Colonic mucosa (tissue), 4 donors: ENCODE data around the gene TUBB2B. TPM values are rescaled to one million over a fixed set of nuclear protein-coding genes. Genes with fewer than 3 reads are reported as not detected.
"Not testable (repeated sequence)": the region's sequence is repeated elsewhere in the genome, so short reads cannot be mapped to it uniquely, and the experiment has no call there.

ENCODE experiments used
- DNase-seq: peaks from one replicate; pipeline ENCODE4 v3.0.0-alpha.2; 2020
- H3K27ac ChIP-seq: fragments of 200-600 bp; one replicate; pipeline ENCODE4 v1.8.0; 2021
- H3K27me3 ChIP-seq: fragments of 200-600 bp; one replicate; pipeline ENCODE4 v1.8.0; 2021
- H3K36me3 ChIP-seq: fragments of 200-600 bp; one replicate; pipeline ENCODE4 v1.8.0; 2021
- H3K4me1 ChIP-seq: fragments of 200-600 bp; one replicate; pipeline ENCODE4 v1.8.0; 2021; ENCODE audit warnings: mild to moderate bottlenecking
- H3K4me3 ChIP-seq: fragments of 200-600 bp; one replicate; pipeline ENCODE4 v1.8.0; 2021
- H3K9ac ChIP-seq, 2 donors: one replicate each; pipeline ENCODE4 v1.7.0; 2013; ENCODE audit warnings: control low read depth in 2 of 2, low read depth in 2 of 2, low read length in 2 of 2
- H3K9me3 ChIP-seq: fragments of 200-600 bp; one replicate; pipeline ENCODE4 v1.8.0; 2021
- CTCF ChIP-seq: fragments of 200-600 bp; IDR thresholded peaks from one replicate; pipeline ENCODE4 v1.8.0; 2022; ENCODE audit warnings: antibody characterized with exemption, mild to moderate bottlenecking
- intact Hi-C: fragments of 100-400 bp; cut with DNase I; formaldehyde crosslinking; loops from one replicate; pipeline ENCODE4 v1.14.1; 2022
- total RNA-seq, 2 donors: library from RNA; stranded (reverse); fragmentation: NEBNext Ultra II Directional in 1 of 2; extraction: Animal tissue kit (Norgen Biotek cat#: 25700) in 1 of 2; gene quantifications; one replicate each; pipeline ENCODE4 v1.2.1, GENCODE V29; 2021
- donor health status: healthy.
- donor health status: DM: no; HTN: no; CAD: no.
- donor health status: DM: no; HTN: no; CAD: no.

TUBB2B gene
- total RNA-seq, 2 donors from 2014 or later: 2.3 to 5.8 TPM

GRCh38 chr6:3195420-3195694, 32.1 kb downstream of the TUBB2B start:
- DNase-seq: no peak
- Histone ChIP-seq H3K9me3 (no peaks in the 10 kb centered on the region), H3K27me3 (no peaks in the 10 kb centered on the region), H3K9ac (no peak overlapping the region), H3K36me3 (no peaks in the 10 kb centered on the region), H3K27ac (no peak overlapping the region), H3K4me1 (no peaks in the 10 kb centered on the region), H3K4me3 (no peak overlapping the region)
- no peak for TF ChIP-seq CTCF
- intact Hi-C loops: no loop called here

- H3K4me3 ChIP-seq: no peak overlapping the region
- DNase-seq: no peak
- H3K36me3 ChIP-seq: no peaks in the 10 kb centered on the region
- intact Hi-C loops: no loop called here
- TF ChIP-seq CTCF: no peak
- H3K4me1 ChIP-seq: no peaks in the 10 kb centered on the region
- H3K9ac ChIP-seq: no peak overlapping the region
- no peaks in the 10 kb centered on the region for H3K27me3 ChIP-seq
- no peaks in the 10 kb centered on the region for H3K9me3 ChIP-seq
- no peak overlapping the region for H3K27ac ChIP-seq
Measured at GRCh38 chr6:3194535-3195419, 32.7 kb downstream of the TUBB2B start.

GRCh38 chr6:3193102-3193849, 34.2 kb downstream of the TUBB2B start:
- no peak for TF ChIP-seq CTCF

GRCh38 chr6:3190779-3191178, 36.7 kb downstream of the TUBB2B start:
- no peaks in the 10 kb centered on the region for H3K9me3 ChIP-seq
- H3K36me3 ChIP-seq: no peaks in the 10 kb centered on the region
- no peak for DNase-seq
- H3K4me3 ChIP-seq: no peak overlapping the region
- no peak for TF ChIP-seq CTCF
- no peaks in the 10 kb centered on the region for H3K4me1 ChIP-seq
- H3K9ac ChIP-seq: no peak overlapping the region
- no peak overlapping the region for H3K27ac ChIP-seq
- intact Hi-C loops: no loop called here
- no peaks in the 10 kb centered on the region for H3K27me3 ChIP-seq

More at GRCh38 chr6:3193102-3193849, 34.2 kb downstream of the TUBB2B start:
- intact Hi-C loops: no loop called here
- H3K9ac ChIP-seq: no peak overlapping the region
- no peaks in the 10 kb centered on the region for H3K36me3 ChIP-seq
- no peak for DNase-seq
- no peak overlapping the region for H3K4me3 ChIP-seq
- H3K9me3 ChIP-seq: no peaks in the 10 kb centered on the region
- H3K4me1 ChIP-seq: no peaks in the 10 kb centered on the region
- no peaks in the 10 kb centered on the region for H3K27me3 ChIP-seq
- H3K27ac ChIP-seq: no peak overlapping the region

GRCh38 chr6:3190056-3190455, 37.4 kb downstream of the TUBB2B start:
- intact Hi-C loops: no loop called here
- Histone ChIP-seq H3K4me3 (no peak overlapping the region), H3K27me3 (no peaks in the 10 kb centered on the region), H3K27ac (no peak overlapping the region), H3K36me3 (no peaks in the 10 kb centered on the region), H3K9ac (no peak overlapping the region), H3K4me1 (no peaks in the 10 kb centered on the region), H3K9me3 (no peaks in the 10 kb centered on the region)
- DNase-seq: no peak
- TF ChIP-seq CTCF: no peak

- H3K4me3 ChIP-seq, H3K4me1 ChIP-seq, DNase-seq, H3K9me3 ChIP-seq, intact Hi-C loops, H3K36me3 ChIP-seq, H3K9ac ChIP-seq, H3K27me3 ChIP-seq, H3K27ac ChIP-seq: not testable (repeated sequence)
Measured at GRCh38 chr6:3189192-3189591, 38.3 kb downstream of the TUBB2B start.
